GM12878 (cell line): ENCODE data around the gene CFLAR. TPM values are rescaled to one million over a fixed set of nuclear protein-coding genes. Genes with fewer than 3 reads are reported as not detected.

Experiments used
- BRCA1 ChIP-seq: IDR thresholded peaks from 2 replicates; pipeline ENCODE4 v1.6.1; 2011; ENCODE audit warnings: low read depth, low read length, improper control_type of control experiment
- EED ChIP-seq: sonication (generic); IDR thresholded peaks from 2 replicates; pipeline ENCODE4 v1.6.1; 2016; ENCODE audit warnings: antibody characterized with exemption, low read depth
- ETV6 ChIP-seq, 2 experiments: fragments of 450-650 bp in 1 of 2; IDR thresholded peaks in 1 of 2; conservative IDR thresholded peaks in 1 of 2; 2 replicates each; pipeline ENCODE4 v1.6.1; 2014; ENCODE audit warnings: antibody characterized with exemption in 1 of 2, borderline replicate concordance in 1 of 2, low read depth in 1 of 2, mild to moderate bottlenecking in 1 of 2, moderate library complexity in 1 of 2
- FOS ChIP-seq: IDR thresholded peaks from 3 replicates; pipeline ENCODE4 v1.6.1; 2011; ENCODE audit warnings: borderline replicate concordance; ENCODE audit not compliant: insufficient read length; ENCODE audit errors: extremely low read depth
- FOXM1 ChIP-seq: IDR thresholded peaks from 2 replicates; pipeline ENCODE4 v1.6.1; 2012; ENCODE audit warnings: low read depth, mild to moderate bottlenecking, inconsistent platforms, low read length, moderate library complexity
- MEF2A ChIP-seq: IDR thresholded peaks from 2 replicates; pipeline ENCODE4 v1.6.1; 2011; ENCODE audit warnings: low read depth, mild to moderate bottlenecking, low read length, moderate library complexity; ENCODE audit not compliant: insufficient read depth
- MTA3 ChIP-seq: IDR thresholded peaks from 2 replicates; pipeline ENCODE4 v1.6.1; 2012; ENCODE audit warnings: low read length, inconsistent platforms, borderline replicate concordance
- NBN ChIP-seq: fragments of 450-650 bp; IDR thresholded peaks from 2 replicates; pipeline ENCODE4 v1.6.1; 2016
- TCF12 ChIP-seq: IDR thresholded peaks from 2 replicates; pipeline ENCODE4 v1.6.1; 2011; ENCODE audit warnings: low read depth, mild to moderate bottlenecking, low read length
- ZNF207 ChIP-seq: fragments of 450-650 bp; IDR thresholded peaks from 2 replicates; pipeline ENCODE4 v1.6.1; 2014; ENCODE audit warnings: antibody characterized with exemption, mild to moderate bottlenecking, borderline replicate concordance
- ZNF24 ChIP-seq: fragments of 450-650 bp; IDR thresholded peaks from 2 replicates; pipeline ENCODE4 v1.6.1; 2017; ENCODE audit warnings: antibody characterized with exemption, mild to moderate bottlenecking
- polyA plus RNA-seq, 11 experiments: library from polyadenylated mRNA; depleted of rRNA in 4 of 11; unstranded in 6 of 11; stranded (reverse) in 5 of 11; fragments of >200 nt; fragmentation: Nextera tagmentation in 4 of 11; fragmentation: Illumina TruSeq in 1 of 11; extraction: Ambion mirVana in 4 of 11; extraction: Trizol in 1 of 11; gene quantifications; 1 replicate in 1 of 11; 2 replicates in 10 of 11; pipeline versions ENCODE4 v1.2.1 to v1.2.3, GENCODE V29; 2011 to 2016; ENCODE audit warnings: inconsistent platforms in 2 of 11, missing spikeins in 2 of 11, low read depth in 1 of 11
- total RNA-seq, 4 experiments: library from RNA; depleted of rRNA in 3 of 4; stranded (reverse); fragments of >200 nt in 3 of 4; fragmentation: Illumina TruSeq in 1 of 4; extraction: Trizol in 1 of 4; gene quantifications; 2 replicates each; pipeline versions ENCODE4 v1.2.1 to v1.2.3, GENCODE V29; 2013 to 2021
- TF ChIP-seq, protein P1 (sequence below): fragments of 450-650 bp; IDR thresholded peaks from 2 replicates; pipeline ENCODE4 v1.6.1; 2017; ENCODE audit warnings: mild to moderate bottlenecking, moderate library complexity
- TF ChIP-seq, protein P2 (sequence below): fragments of 450-650 bp; IDR thresholded peaks from 2 replicates; pipeline ENCODE4 v1.6.1; 2018; ENCODE audit warnings: borderline replicate concordance, mild to moderate bottlenecking; ENCODE audit not compliant: partially characterized antibody
- TF ChIP-seq, protein P3 (sequence below): IDR thresholded peaks from 2 replicates; pipeline ENCODE4 v1.6.1; 2012; ENCODE audit warnings: low read depth, low read length, improper control_type of control experiment
- TF ChIP-seq, protein P4 (sequence below): fragments of 450-650 bp; IDR thresholded peaks from 2 replicates; pipeline ENCODE4 v1.6.1; 2017; ENCODE audit warnings: antibody characterized with exemption, mild to moderate bottlenecking, moderate library complexity
- TF ChIP-seq, protein P5 (sequence below): IDR thresholded peaks from 2 replicates; pipeline ENCODE4 v1.6.1; 2011; ENCODE audit warnings: borderline replicate concordance, low read depth, mild to moderate bottlenecking, moderate library complexity, mixed read lengths, low read length; ENCODE audit not compliant: insufficient read depth; ENCODE audit errors: extremely low read length

The CFLAR gene
- total and polyA plus RNA-seq, 10 of the 15 experiments (the other 5 are each of a cell fraction or from before 2014, with no cell fraction given) = 80.6 to 181 (median 101) TPM

DNA sequence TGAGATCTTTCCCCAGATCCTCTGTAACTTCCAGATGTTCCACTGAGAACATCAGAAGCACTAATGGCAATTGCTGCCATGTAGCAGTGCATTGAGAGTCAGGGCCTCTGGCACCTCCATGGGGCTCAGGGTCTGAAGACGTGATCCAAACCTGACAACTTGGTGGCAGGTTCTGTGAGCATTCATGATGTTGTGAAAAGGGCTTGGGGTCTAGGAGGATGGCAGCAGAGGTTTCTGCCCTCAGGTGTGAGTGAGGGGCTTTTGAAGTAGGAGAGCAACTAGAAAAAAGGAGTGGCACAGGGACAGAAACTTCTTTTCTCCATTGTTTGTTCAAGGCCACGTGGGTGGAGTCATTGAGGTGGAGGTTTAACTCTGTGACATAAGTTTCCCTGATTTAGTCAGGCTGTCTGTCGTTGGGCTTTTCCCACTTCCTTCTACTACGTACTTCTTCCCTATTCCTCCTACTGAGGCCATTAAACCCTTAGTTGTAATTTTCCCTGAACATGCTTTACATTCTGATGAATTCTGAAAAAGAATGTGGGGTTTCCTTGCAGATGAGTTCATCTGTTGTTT, 13.1 kb downstream of the CFLAR start (continued):
- TF ChIP-seq, protein P1, sequence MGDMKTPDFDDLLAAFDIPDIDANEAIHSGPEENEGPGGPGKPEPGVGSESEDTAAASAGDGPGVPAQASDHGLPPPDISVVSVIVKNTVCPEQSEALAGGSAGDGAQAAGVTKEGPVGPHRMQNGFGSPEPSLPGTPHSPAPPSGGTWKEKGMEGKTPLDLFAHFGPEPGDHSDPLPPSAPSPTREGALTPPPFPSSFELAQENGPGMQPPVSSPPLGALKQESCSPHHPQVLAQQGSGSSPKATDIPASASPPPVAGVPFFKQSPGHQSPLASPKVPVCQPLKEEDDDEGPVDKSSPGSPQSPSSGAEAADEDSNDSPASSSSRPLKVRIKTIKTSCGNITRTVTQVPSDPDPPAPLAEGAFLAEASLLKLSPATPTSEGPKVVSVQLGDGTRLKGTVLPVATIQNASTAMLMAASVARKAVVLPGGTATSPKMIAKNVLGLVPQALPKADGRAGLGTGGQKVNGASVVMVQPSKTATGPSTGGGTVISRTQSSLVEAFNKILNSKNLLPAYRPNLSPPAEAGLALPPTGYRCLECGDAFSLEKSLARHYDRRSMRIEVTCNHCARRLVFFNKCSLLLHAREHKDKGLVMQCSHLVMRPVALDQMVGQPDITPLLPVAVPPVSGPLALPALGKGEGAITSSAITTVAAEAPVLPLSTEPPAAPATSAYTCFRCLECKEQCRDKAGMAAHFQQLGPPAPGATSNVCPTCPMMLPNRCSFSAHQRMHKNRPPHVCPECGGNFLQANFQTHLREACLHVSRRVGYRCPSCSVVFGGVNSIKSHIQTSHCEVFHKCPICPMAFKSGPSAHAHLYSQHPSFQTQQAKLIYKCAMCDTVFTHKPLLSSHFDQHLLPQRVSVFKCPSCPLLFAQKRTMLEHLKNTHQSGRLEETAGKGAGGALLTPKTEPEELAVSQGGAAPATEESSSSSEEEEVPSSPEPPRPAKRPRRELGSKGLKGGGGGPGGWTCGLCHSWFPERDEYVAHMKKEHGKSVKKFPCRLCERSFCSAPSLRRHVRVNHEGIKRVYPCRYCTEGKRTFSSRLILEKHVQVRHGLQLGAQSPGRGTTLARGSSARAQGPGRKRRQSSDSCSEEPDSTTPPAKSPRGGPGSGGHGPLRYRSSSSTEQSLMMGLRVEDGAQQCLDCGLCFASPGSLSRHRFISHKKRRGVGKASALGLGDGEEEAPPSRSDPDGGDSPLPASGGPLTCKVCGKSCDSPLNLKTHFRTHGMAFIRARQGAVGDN = peak; percentile 74
- no peak for TF ChIP-seq BRCA1
- TF ChIP-seq, protein P2, sequence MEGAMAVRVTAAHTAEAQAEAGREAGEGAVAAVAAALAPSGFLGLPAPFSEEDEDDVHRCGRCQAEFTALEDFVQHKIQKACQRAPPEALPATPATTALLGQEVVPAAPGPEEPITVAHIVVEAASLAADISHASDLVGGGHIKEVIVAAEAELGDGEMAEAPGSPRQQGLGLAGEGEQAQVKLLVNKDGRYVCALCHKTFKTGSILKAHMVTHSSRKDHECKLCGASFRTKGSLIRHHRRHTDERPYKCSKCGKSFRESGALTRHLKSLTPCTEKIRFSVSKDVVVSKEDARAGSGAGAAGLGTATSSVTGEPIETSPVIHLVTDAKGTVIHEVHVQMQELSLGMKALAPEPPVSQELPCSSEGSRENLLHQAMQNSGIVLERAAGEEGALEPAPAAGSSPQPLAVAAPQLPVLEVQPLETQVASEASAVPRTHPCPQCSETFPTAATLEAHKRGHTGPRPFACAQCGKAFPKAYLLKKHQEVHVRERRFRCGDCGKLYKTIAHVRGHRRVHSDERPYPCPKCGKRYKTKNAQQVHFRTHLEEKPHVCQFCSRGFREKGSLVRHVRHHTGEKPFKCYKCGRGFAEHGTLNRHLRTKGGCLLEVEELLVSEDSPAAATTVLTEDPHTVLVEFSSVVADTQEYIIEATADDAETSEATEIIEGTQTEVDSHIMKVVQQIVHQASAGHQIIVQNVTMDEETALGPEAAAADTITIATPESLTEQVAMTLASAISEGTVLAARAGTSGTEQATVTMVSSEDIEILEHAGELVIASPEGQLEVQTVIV = no peak
- TF ChIP-seq, protein P3, sequence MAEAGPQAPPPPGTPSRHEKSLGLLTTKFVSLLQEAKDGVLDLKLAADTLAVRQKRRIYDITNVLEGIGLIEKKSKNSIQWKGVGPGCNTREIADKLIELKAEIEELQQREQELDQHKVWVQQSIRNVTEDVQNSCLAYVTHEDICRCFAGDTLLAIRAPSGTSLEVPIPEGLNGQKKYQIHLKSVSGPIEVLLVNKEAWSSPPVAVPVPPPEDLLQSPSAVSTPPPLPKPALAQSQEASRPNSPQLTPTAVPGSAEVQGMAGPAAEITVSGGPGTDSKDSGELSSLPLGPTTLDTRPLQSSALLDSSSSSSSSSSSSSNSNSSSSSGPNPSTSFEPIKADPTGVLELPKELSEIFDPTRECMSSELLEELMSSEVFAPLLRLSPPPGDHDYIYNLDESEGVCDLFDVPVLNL = no peak
- peak in 1 of 2 experiments; percentile 96; a peak in 2 of 4 replicates for TF ChIP-seq ETV6 (conservative IDR thresholded peaks at IDR 0.05 in 1 of 2, IDR thresholded peaks at IDR 0.05 in 1 of 2; ENCODE audit: borderline replicate concordance in 1 of 2, low read depth in 1 of 2)
- peak; percentile 77 for TF ChIP-seq NBN
- TF ChIP-seq, protein P4, sequence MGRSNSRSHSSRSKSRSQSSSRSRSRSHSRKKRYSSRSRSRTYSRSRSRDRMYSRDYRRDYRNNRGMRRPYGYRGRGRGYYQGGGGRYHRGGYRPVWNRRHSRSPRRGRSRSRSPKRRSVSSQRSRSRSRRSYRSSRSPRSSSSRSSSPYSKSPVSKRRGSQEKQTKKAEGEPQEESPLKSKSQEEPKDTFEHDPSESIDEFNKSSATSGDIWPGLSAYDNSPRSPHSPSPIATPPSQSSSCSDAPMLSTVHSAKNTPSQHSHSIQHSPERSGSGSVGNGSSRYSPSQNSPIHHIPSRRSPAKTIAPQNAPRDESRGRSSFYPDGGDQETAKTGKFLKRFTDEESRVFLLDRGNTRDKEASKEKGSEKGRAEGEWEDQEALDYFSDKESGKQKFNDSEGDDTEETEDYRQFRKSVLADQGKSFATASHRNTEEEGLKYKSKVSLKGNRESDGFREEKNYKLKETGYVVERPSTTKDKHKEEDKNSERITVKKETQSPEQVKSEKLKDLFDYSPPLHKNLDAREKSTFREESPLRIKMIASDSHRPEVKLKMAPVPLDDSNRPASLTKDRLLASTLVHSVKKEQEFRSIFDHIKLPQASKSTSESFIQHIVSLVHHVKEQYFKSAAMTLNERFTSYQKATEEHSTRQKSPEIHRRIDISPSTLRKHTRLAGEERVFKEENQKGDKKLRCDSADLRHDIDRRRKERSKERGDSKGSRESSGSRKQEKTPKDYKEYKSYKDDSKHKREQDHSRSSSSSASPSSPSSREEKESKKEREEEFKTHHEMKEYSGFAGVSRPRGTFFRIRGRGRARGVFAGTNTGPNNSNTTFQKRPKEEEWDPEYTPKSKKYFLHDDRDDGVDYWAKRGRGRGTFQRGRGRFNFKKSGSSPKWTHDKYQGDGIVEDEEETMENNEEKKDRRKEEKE = no peak
- no peak for TF ChIP-seq FOS
- TF ChIP-seq MTA3 = peak; percentile 93
- TF ChIP-seq TCF12 = 0 out of 2 replicates have a peak, but pooled peaks have one; percentile 53
- TF ChIP-seq EED = peak; percentile 94
- no peak for TF ChIP-seq ZNF207
- TF ChIP-seq FOXM1 = peak; percentile 77; the same call in 1 of the 2 replicates
- TF ChIP-seq, protein P5, sequence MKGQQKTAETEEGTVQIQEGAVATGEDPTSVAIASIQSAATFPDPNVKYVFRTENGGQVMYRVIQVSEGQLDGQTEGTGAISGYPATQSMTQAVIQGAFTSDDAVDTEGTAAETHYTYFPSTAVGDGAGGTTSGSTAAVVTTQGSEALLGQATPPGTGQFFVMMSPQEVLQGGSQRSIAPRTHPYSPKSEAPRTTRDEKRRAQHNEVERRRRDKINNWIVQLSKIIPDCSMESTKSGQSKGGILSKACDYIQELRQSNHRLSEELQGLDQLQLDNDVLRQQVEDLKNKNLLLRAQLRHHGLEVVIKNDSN = peak; percentile 28
- 0 out of 2 replicates have a peak, but pooled peaks have one; percentile 28 for TF ChIP-seq MEF2A
- TF ChIP-seq ZNF24 = no peak
